GM12878 (cell line): ENCODE measurements around the gene EBF3. TPM values are rescaled to one million over a fixed set of nuclear protein-coding genes. Genes with fewer than 3 reads are reported as not detected.

ENCODE experiments used
- ATAC-seq: fragments of 200-7000 bp; cut with Tn5 transposase; 3 replicates; pipeline ENCODE4 v1.9.1; 2020; ENCODE audit warnings: mild to moderate bottlenecking, moderate library complexity
- BruUV-seq: library from RNA; stranded (reverse); fragments of 400-500 nt; replicated peaks from 2 replicates; lab custom pipeline; 2021; lab: Mats Ljungman, UMichigan
- CTCF ChIA-PET: fragments of 300-600 bp; sonication (Branson Sonifier 250); formaldehyde crosslinking; extraction: SDS; loops from one replicate; lab custom pipeline; 2021; ENCODE audit warnings: inconsistent platforms; lab: Yijun Ruan, JAX
- POLR2A ChIA-PET: fragments of 350-600 bp; formaldehyde crosslinking; extraction: SDS; loops from one replicate; lab custom pipeline; 2021; ENCODE audit warnings: inconsistent platforms; lab: Charles Lee
- RAD21 ChIA-PET: fragments of 300-600 bp; sonication (Branson Sonifier 250); formaldehyde crosslinking; loops from one replicate; lab custom pipeline; 2023; ENCODE audit warnings: antibody characterized with exemption; ENCODE audit not compliant: unreplicated experiment; lab: Charles Lee
- SMC1A ChIA-PET: fragments of 300-600 bp; sonication (Branson Sonifier 250); formaldehyde crosslinking; loops from one replicate; lab custom pipeline; 2023; ENCODE audit not compliant: unreplicated experiment, uncharacterized antibody; lab: Charles Lee
- DNase-seq: peaks from one replicate; pipeline ENCODE4 v3.0.0-alpha.2; 2011; ENCODE audit warnings: low read depth, low spot score
- FAIRE-seq: peaks from 3 replicates; lab custom pipeline; 2011; peaks lifted over from hg19 to GRCh38; lab: Jason Lieb, UNC
- H2AFZ ChIP-seq: 2 replicates; pipeline ENCODE4 v1.6.0; 2011; ENCODE audit warnings: low read depth, low read length, control low read depth; ENCODE audit not compliant: control insufficient read depth
- H3K27ac ChIP-seq: 2 replicates; pipeline ENCODE4 v1.5.1; 2011; ENCODE audit warnings: control low read depth; ENCODE audit not compliant: control insufficient read depth, insufficient read depth
- H3K27me3 ChIP-seq, 2 experiments: replicated peaks in 1 of 2; 2 replicates each; pipeline versions ENCODE4 v1.6.0 to v1.6.1; 2011; ENCODE audit warnings: low read length in 1 of 2; ENCODE audit not compliant: control insufficient read depth in 2 of 2, insufficient read depth in 2 of 2
- H3K36me3 ChIP-seq, 2 experiments: 2 replicates each; pipeline ENCODE4 v1.5.1; 2011; ENCODE audit warnings: low read length in 1 of 2; ENCODE audit not compliant: control insufficient read depth in 2 of 2, insufficient read depth in 2 of 2
- H3K4me1 ChIP-seq: 2 replicates; pipeline ENCODE4 v1.6.1; 2011; ENCODE audit warnings: mild to moderate bottlenecking, low read length, moderate library complexity, mixed read lengths; ENCODE audit not compliant: control insufficient read depth, insufficient read depth
- H3K4me2 ChIP-seq: 2 replicates; pipeline ENCODE4 v1.6.0; 2011; ENCODE audit warnings: control low read depth; ENCODE audit not compliant: control insufficient read depth, insufficient read depth
- H3K4me3 ChIP-seq: fragments of 200-600 bp; sonication (generic); 2 replicates; pipeline ENCODE4 v1.5.1; 2016
- H3K79me2 ChIP-seq: 2 replicates; pipeline ENCODE4 v1.6.0; 2011; ENCODE audit warnings: low read length; ENCODE audit not compliant: control insufficient read depth, insufficient read depth
- H3K9ac ChIP-seq: 2 replicates; pipeline ENCODE4 v1.8.0; 2011; ENCODE audit warnings: low read length, control low read depth, mixed read lengths; ENCODE audit not compliant: control insufficient read depth, insufficient read depth
- H3K9me3 ChIP-seq: replicated peaks from 3 replicates; pipeline ENCODE4 v1.5.1; 2011; ENCODE audit warnings: mild to moderate bottlenecking, low read length; ENCODE audit not compliant: control insufficient read depth, insufficient read depth
- H4K20me1 ChIP-seq: 2 replicates; pipeline ENCODE4 v1.6.0; 2011; ENCODE audit not compliant: control insufficient read depth, insufficient read depth
- DPF2 ChIP-seq: fragments of 450-650 bp; IDR thresholded peaks from 2 replicates; pipeline ENCODE4 v1.6.1; 2017; ENCODE audit warnings: mild to moderate bottlenecking
- ESRRA ChIP-seq: IDR thresholded peaks from 2 replicates; pipeline ENCODE4 v1.6.1; 2012; ENCODE audit warnings: mild to moderate bottlenecking, low read length, improper control_type of control experiment
- ETV6 ChIP-seq, 2 experiments: fragments of 450-650 bp in 1 of 2; IDR thresholded peaks in 1 of 2; conservative IDR thresholded peaks in 1 of 2; 2 replicates each; pipeline ENCODE4 v1.6.1; 2014; ENCODE audit warnings: antibody characterized with exemption in 1 of 2, borderline replicate concordance in 1 of 2, low read depth in 1 of 2, mild to moderate bottlenecking in 1 of 2, moderate library complexity in 1 of 2
- FOXM1 ChIP-seq: IDR thresholded peaks from 2 replicates; pipeline ENCODE4 v1.6.1; 2012; ENCODE audit warnings: low read depth, mild to moderate bottlenecking, inconsistent platforms, low read length, moderate library complexity
- HCFC1 ChIP-seq: fragments of 150-350 bp; IDR thresholded peaks from 2 replicates; pipeline ENCODE4 v1.6.1; 2014; ENCODE audit warnings: low read length
- MTA2 ChIP-seq: fragments of 450-650 bp; IDR thresholded peaks from 2 replicates; pipeline ENCODE4 v1.6.1; 2016; ENCODE audit warnings: low read depth, mild to moderate bottlenecking, moderate library complexity
- NKRF ChIP-seq: fragments of 450-650 bp; conservative IDR thresholded peaks from 2 replicates; pipeline ENCODE4 v1.6.1; 2017; ENCODE audit warnings: mild to moderate bottlenecking, moderate library complexity
- NR2C1 ChIP-seq: fragments of 450-650 bp; IDR thresholded peaks from 2 replicates; pipeline ENCODE4 v1.6.1; 2017; ENCODE audit warnings: antibody characterized with exemption, mild to moderate bottlenecking, moderate library complexity
- NRF1 ChIP-seq: conservative IDR thresholded peaks from 2 replicates; pipeline ENCODE4 v1.6.1; 2011; ENCODE audit warnings: mild to moderate bottlenecking, low read depth, low read length, improper control_type of control experiment
- SMAD1 ChIP-seq: fragments of 450-650 bp; IDR thresholded peaks from 2 replicates; pipeline ENCODE4 v1.6.1; 2018; ENCODE audit warnings: mild to moderate bottlenecking, low read depth; ENCODE audit not compliant: partially characterized antibody
- SMC3 ChIP-seq: IDR thresholded peaks from 2 replicates; pipeline ENCODE4 v1.6.1; 2011; ENCODE audit warnings: low read length, improper control_type of control experiment, borderline replicate concordance
- STAT3 ChIP-seq: IDR thresholded peaks from 2 replicates; pipeline ENCODE4 v1.6.1; 2011; ENCODE audit warnings: low read depth, low read length, improper control_type of control experiment
- YY1 ChIP-seq: IDR thresholded peaks from 2 replicates; pipeline ENCODE4 v1.6.1; 2011; ENCODE audit warnings: low read depth, mild to moderate bottlenecking, low read length
- ZBTB40 ChIP-seq: fragments of 450-650 bp; IDR thresholded peaks from 2 replicates; pipeline ENCODE4 v1.6.1; 2016; ENCODE audit warnings: mild to moderate bottlenecking, moderate library complexity, borderline replicate concordance
- ZNF274 ChIP-seq: IDR thresholded peaks from one replicate; pipeline ENCODE4 v1.8.0; 2011; ENCODE audit not compliant: insufficient read length, insufficient read depth
- WGBS: methylation state at CpG from one replicate; pipeline ENCODE4 v1.1.6; 2016; ENCODE audit warnings: low lambda C conversion rate; ENCODE audit not compliant: insufficient replicate concordance, insufficient coverage; ENCODE audit errors: missing lambda C conversion rate; 5-methylcytosine and 5-hydroxymethylcytosine counted together
- in situ Hi-C: fragments of 300-500 bp; cut with MboI; formaldehyde crosslinking; loops from 9 replicates; pipeline ENCODE4 v1.14.3; 2018; ENCODE audit warnings: mixed read lengths
- intact Hi-C: fragments of 100-400 bp; cut with micrococcal nuclease; formaldehyde crosslinking; loops from one replicate; pipeline ENCODE4 v1.14.2; 2022; ENCODE audit not compliant: unreplicated experiment
- polyA plus RNA-seq, 11 experiments: library from polyadenylated mRNA; depleted of rRNA in 4 of 11; unstranded in 6 of 11; stranded (reverse) in 5 of 11; fragments of >200 nt; fragmentation: Nextera tagmentation in 4 of 11; fragmentation: Illumina TruSeq in 1 of 11; extraction: Ambion mirVana in 4 of 11; extraction: Trizol in 1 of 11; gene quantifications; 1 replicate in 1 of 11; 2 replicates in 10 of 11; pipeline versions ENCODE4 v1.2.1 to v1.2.3, GENCODE V29; 2011 to 2016; ENCODE audit warnings: inconsistent platforms in 2 of 11, missing spikeins in 2 of 11, low read depth in 1 of 11
- total RNA-seq, 4 experiments: library from RNA; depleted of rRNA in 3 of 4; stranded (reverse); fragments of >200 nt in 3 of 4; fragmentation: Illumina TruSeq in 1 of 4; extraction: Trizol in 1 of 4; gene quantifications; 2 replicates each; pipeline versions ENCODE4 v1.2.1 to v1.2.3, GENCODE V29; 2013 to 2021

The EBF3 gene
- total and polyA plus RNA-seq, 10 of the 15 experiments (the other 5 are each of a cell fraction or from before 2014, with no cell fraction given): not detected

- in situ Hi-C loops (no loop called here), intact Hi-C loops (no loop called here)
- DNase-seq: no peak
- WGBS: 63% methylated on average over 11 of the region's 11 CpGs
- Histone ChIP-seq H3K4me1 (no peaks in the 10 kb centered on the region), H4K20me1 (no peaks in the 10 kb centered on the region), H3K36me3 (no peaks in the 10 kb centered on the region), H3K9ac (no peak overlapping the region), H3K27ac (no peak overlapping the region), H3K9me3 (no peaks in the 10 kb centered on the region), H3K4me3 (no peak overlapping the region), H3K27me3 (no peaks in the 10 kb centered on the region), H3K79me2 (no peaks in the 10 kb centered on the region), H2AFZ (no peak overlapping the region), H3K4me2 (no peak overlapping the region)
- CTCF ChIA-PET: interaction anchor here (0.7 kb wide), 1 partner anchor 966 kb away, joined by 3 read pairs; no protein-coding TSS in a partner anchor
- no peak for ATAC-seq
- POLR2A ChIA-PET: no interaction called here
- FAIRE-seq: no peak
- BruUV-seq: no TSS peak
- SMC1A ChIA-PET: no interaction called here
- RAD21 ChIA-PET: no interaction called here
- no peak for TF ChIP-seq HCFC1
- TF ChIP-seq SMAD1: no peak
- TF ChIP-seq ZNF274: no peak
- no peak for TF ChIP-seq NKRF
- TF ChIP-seq NRF1: no peak
- no peak for TF ChIP-seq ZBTB40
- TF ChIP-seq SMC3: no peak
- no peak for TF ChIP-seq FOXM1
- TF ChIP-seq STAT3: no peak
- TF ChIP-seq NR2C1: no peak
- TF ChIP-seq MTA2: no peak
- TF ChIP-seq ETV6 (conservative IDR thresholded peaks at IDR 0.05 in 1 of 2, IDR thresholded peaks at IDR 0.05 in 1 of 2; ENCODE audit: borderline replicate concordance in 1 of 2, low read depth in 1 of 2): no peak
- no peak for TF ChIP-seq YY1
- TF ChIP-seq ESRRA: no peak
- no peak for TF ChIP-seq DPF2
Observed at GRCh38 chr10:129883029-129883428, 81.0 kb downstream of the EBF3 start.
